Activated CD8-positive, alpha-beta T cell treated with anti-CD3 and anti-CD28 coated beads, Interleukin-2, amount 10 ng/mL, durations not matched to agents 7 days and 5 days (primary cell): ENCODE data around the gene GPC5. TPM values are rescaled to one million over a fixed set of nuclear protein-coding genes. Genes with fewer than 3 reads are reported as not detected.

ENCODE experiments used
- ATAC-seq: fragments of 150-1000 bp; cut with Tn5 transposase; one replicate; pipeline ENCODE4 v1.10.0; 2021; ENCODE audit warnings: moderate library complexity
- CTCF ChIA-PET: fragments of 350-600 bp; sonication (Branson Sonifier 250); formaldehyde crosslinking; loops from one replicate; lab custom pipeline; 2021; ENCODE audit warnings: antibody characterized with exemption; lab: Charles Lee
- POLR2A ChIA-PET: fragments of 350-600 bp; sonication (Branson Sonifier 250); formaldehyde crosslinking; loops from one replicate; lab custom pipeline; 2021; ENCODE audit warnings: antibody characterized with exemption; lab: Charles Lee
- DNase-seq: peaks from one replicate; pipeline ENCODE4 v3.0.0-alpha.2; 2020
- H3K27ac Mint-ChIP-seq: one replicate; pipeline ENCODE4 v1.8.0; 2021; ENCODE audit warnings: mild to moderate bottlenecking, mixed read lengths
- H3K27me3 Mint-ChIP-seq: one replicate; pipeline ENCODE4 v1.8.0; 2021; ENCODE audit warnings: low read depth, mixed read lengths
- H3K36me3 Mint-ChIP-seq: one replicate; pipeline ENCODE4 v1.8.0; 2021; ENCODE audit warnings: low read depth, mixed read lengths
- H3K4me1 Mint-ChIP-seq: one replicate; pipeline ENCODE4 v1.8.0; 2021; ENCODE audit warnings: low read depth, mixed read lengths
- H3K4me3 Mint-ChIP-seq: one replicate; pipeline ENCODE4 v1.8.0; 2021; ENCODE audit warnings: mild to moderate bottlenecking, mixed read lengths
- H3K9me3 Mint-ChIP-seq: one replicate; pipeline ENCODE4 v1.8.0; 2022; ENCODE audit warnings: mixed read lengths; ENCODE audit not compliant: insufficient read depth
- total RNA-seq, 2 experiments: library from RNA; stranded (reverse); gene quantifications; one replicate each; pipeline ENCODE4 v1.2.3, GENCODE V29; 2021

The GPC5 gene
- total RNA-seq, 2 experiments from 2014 or later, result not detected

GRCh38 chr13:91745967-91746366, 347.5 kb downstream of the GPC5 start:
- ChIA-PET CTCF (no interaction called here), POLR2A (no interaction called here)
- Mint-ChIP-seq H3K36me3 (no peaks in the 10 kb centered on the region), H3K27ac (no peak overlapping the region), H3K27me3 (no peaks in the 10 kb centered on the region), H3K9me3 (no peaks in the 10 kb centered on the region), H3K4me1 (no peaks in the 10 kb centered on the region), H3K4me3 (no peak overlapping the region)
- DNase-seq (no peak), ATAC-seq (no peak)

GRCh38 chr13:91747186-91747585, 348.8 kb downstream of the GPC5 start:
- no peak for DNase-seq
- POLR2A ChIA-PET, result no interaction called here
- Mint-ChIP-seq H3K4me1 (no peaks in the 10 kb centered on the region), H3K27me3 (no peaks in the 10 kb centered on the region), H3K27ac (no peak overlapping the region), H3K36me3 (no peaks in the 10 kb centered on the region), H3K9me3 (no peaks in the 10 kb centered on the region), H3K4me3 (no peak overlapping the region)
- CTCF ChIA-PET, result no interaction called here
- ATAC-seq, result no peak

GRCh38 chr13:91748416-91749089, 350.1 kb downstream of the GPC5 start:
- Mint-ChIP-seq H3K27ac (no peak overlapping the region), H3K4me1 (no peaks in the 10 kb centered on the region), H3K9me3 (no peaks in the 10 kb centered on the region), H3K36me3 (no peaks in the 10 kb centered on the region), H3K4me3 (no peak overlapping the region), H3K27me3 (no peaks in the 10 kb centered on the region)
- DNase-seq, result no peak
- POLR2A ChIA-PET, result no interaction called here
- CTCF ChIA-PET, result no interaction called here
- no peak for ATAC-seq

GRCh38 chr13:91758724-91759123, 360.3 kb downstream of the GPC5 start:
- Mint-ChIP-seq H3K36me3 (no peaks in the 10 kb centered on the region), H3K27ac (no peak overlapping the region), H3K9me3 (no peaks in the 10 kb centered on the region), H3K27me3 (no peaks in the 10 kb centered on the region), H3K4me3 (no peak overlapping the region), H3K4me1 (no peaks in the 10 kb centered on the region)
- ChIA-PET CTCF (no interaction called here), POLR2A (no interaction called here)
- no peak for DNase-seq
- no peak for ATAC-seq

GRCh38 chr13:91762957-91763356, 364.5 kb downstream of the GPC5 start:
- no peaks in the 10 kb centered on the region for H3K4me1 Mint-ChIP-seq
- CTCF ChIA-PET, result no interaction called here
- no peaks in the 10 kb centered on the region for H3K9me3 Mint-ChIP-seq
- no peaks in the 10 kb centered on the region for H3K27me3 Mint-ChIP-seq
- no peak overlapping the region for H3K4me3 Mint-ChIP-seq
- ATAC-seq (no peak), DNase-seq (no peak)
- no peaks in the 10 kb centered on the region for H3K36me3 Mint-ChIP-seq
- H3K27ac Mint-ChIP-seq, result no peak overlapping the region
- POLR2A ChIA-PET, result no interaction called here

GRCh38 chr13:91764527-91764926, 366.1 kb downstream of the GPC5 start:
- H3K27me3 Mint-ChIP-seq, result no peaks in the 10 kb centered on the region
- ATAC-seq (no peak), DNase-seq (no peak)
- no peak overlapping the region for H3K27ac Mint-ChIP-seq
- H3K36me3 Mint-ChIP-seq, result no peaks in the 10 kb centered on the region
- CTCF ChIA-PET, result no interaction called here
- no peaks in the 10 kb centered on the region for H3K4me1 Mint-ChIP-seq
- POLR2A ChIA-PET, result no interaction called here
- H3K9me3 Mint-ChIP-seq, result no peaks in the 10 kb centered on the region
- no peak overlapping the region for H3K4me3 Mint-ChIP-seq

GRCh38 chr13:91767651-91768050, 369.2 kb downstream of the GPC5 start:
- ChIA-PET POLR2A (no interaction called here), CTCF (no interaction called here)
- no peak for DNase-seq
- Mint-ChIP-seq H3K27ac (no peak overlapping the region), H3K4me1 (no peaks in the 10 kb centered on the region), H3K9me3 (no peaks in the 10 kb centered on the region), H3K4me3 (no peak overlapping the region), H3K27me3 (no peaks in the 10 kb centered on the region), H3K36me3 (no peaks in the 10 kb centered on the region)
- ATAC-seq, result no peak

GRCh38 chr13:91768746-91769145, 370.3 kb downstream of the GPC5 start:
- no peaks in the 10 kb centered on the region for H3K27me3 Mint-ChIP-seq
- H3K9me3 Mint-ChIP-seq, result no peaks in the 10 kb centered on the region
- H3K4me1 Mint-ChIP-seq, result no peaks in the 10 kb centered on the region
- CTCF ChIA-PET, result no interaction called here
- no peak overlapping the region for H3K27ac Mint-ChIP-seq
- POLR2A ChIA-PET, result no interaction called here
- no peaks in the 10 kb centered on the region for H3K36me3 Mint-ChIP-seq
- no peak overlapping the region for H3K4me3 Mint-ChIP-seq
- DNase-seq (no peak), ATAC-seq (no peak)

GRCh38 chr13:91771229-91771628, 372.8 kb downstream of the GPC5 start:
- DNase-seq, result no peak
- no peak overlapping the region for H3K27ac Mint-ChIP-seq

GRCh38 chr13:91773591-91774227, 375.3 kb downstream of the GPC5 start:
- H3K4me1 Mint-ChIP-seq, result no peaks in the 10 kb centered on the region
- H3K36me3 Mint-ChIP-seq, result no peaks in the 10 kb centered on the region
- no peak overlapping the region for H3K27ac Mint-ChIP-seq
- H3K4me3 Mint-ChIP-seq, result no peak overlapping the region
- no peaks in the 10 kb centered on the region for H3K27me3 Mint-ChIP-seq
- ATAC-seq, result no peak
- ChIA-PET POLR2A (no interaction called here), CTCF (interaction anchor here (1.3 kb wide), 1 partner anchor 8 kb away, joined by 3 read pairs; no protein-coding TSS in a partner anchor)
- no peaks in the 10 kb centered on the region for H3K9me3 Mint-ChIP-seq
- no peak for DNase-seq

More at GRCh38 chr13:91771229-91771628, 372.8 kb downstream of the GPC5 start:
- Mint-ChIP-seq H3K27me3 (no peaks in the 10 kb centered on the region), H3K9me3 (no peaks in the 10 kb centered on the region), H3K4me3 (no peak overlapping the region), H3K36me3 (no peaks in the 10 kb centered on the region), H3K4me1 (no peaks in the 10 kb centered on the region)
- ChIA-PET CTCF (no interaction called here), POLR2A (no interaction called here)
- ATAC-seq, result no peak

GRCh38 chr13:91774397-91774796, 376.0 kb downstream of the GPC5 start:
- Mint-ChIP-seq H3K27ac (no peak overlapping the region), H3K4me3 (no peak overlapping the region), H3K4me1 (no peaks in the 10 kb centered on the region), H3K9me3 (no peaks in the 10 kb centered on the region), H3K36me3 (no peaks in the 10 kb centered on the region), H3K27me3 (no peaks in the 10 kb centered on the region)
- ATAC-seq (no peak), DNase-seq (no peak)
- POLR2A ChIA-PET, result no interaction called here
- CTCF ChIA-PET, result interaction anchor here (1.3 kb wide), 1 partner anchor 7 kb away, joined by 3 read pairs; no protein-coding TSS in a partner anchor

- H3K27me3 Mint-ChIP-seq, result no peaks in the 10 kb centered on the region
- DNase-seq, result no peak
- no peaks in the 10 kb centered on the region for H3K4me1 Mint-ChIP-seq
- H3K9me3 Mint-ChIP-seq, result no peaks in the 10 kb centered on the region
- H3K36me3 Mint-ChIP-seq, result no peaks in the 10 kb centered on the region
- no peak overlapping the region for H3K27ac Mint-ChIP-seq
- ChIA-PET POLR2A (no interaction called here), CTCF (no interaction called here)
- H3K4me3 Mint-ChIP-seq, result no peak overlapping the region
- no peak for ATAC-seq
Observed at GRCh38 chr13:91776611-91777193, 378.3 kb downstream of the GPC5 start.
